GM12873 (cell line): ENCODE results near the gene DOCK7.

Source experiments
- TF ChIP-seq, protein P1 (sequence below): IDR thresholded peaks from 2 replicates; pipeline ENCODE4 v1.5.1; 2012; ENCODE audit warnings: low read depth, mild to moderate bottlenecking, moderate library complexity, low read length, control low read depth; ENCODE audit not compliant: insufficient read depth; ENCODE audit errors: missing control alignments

DOCK7 gene

DNA sequence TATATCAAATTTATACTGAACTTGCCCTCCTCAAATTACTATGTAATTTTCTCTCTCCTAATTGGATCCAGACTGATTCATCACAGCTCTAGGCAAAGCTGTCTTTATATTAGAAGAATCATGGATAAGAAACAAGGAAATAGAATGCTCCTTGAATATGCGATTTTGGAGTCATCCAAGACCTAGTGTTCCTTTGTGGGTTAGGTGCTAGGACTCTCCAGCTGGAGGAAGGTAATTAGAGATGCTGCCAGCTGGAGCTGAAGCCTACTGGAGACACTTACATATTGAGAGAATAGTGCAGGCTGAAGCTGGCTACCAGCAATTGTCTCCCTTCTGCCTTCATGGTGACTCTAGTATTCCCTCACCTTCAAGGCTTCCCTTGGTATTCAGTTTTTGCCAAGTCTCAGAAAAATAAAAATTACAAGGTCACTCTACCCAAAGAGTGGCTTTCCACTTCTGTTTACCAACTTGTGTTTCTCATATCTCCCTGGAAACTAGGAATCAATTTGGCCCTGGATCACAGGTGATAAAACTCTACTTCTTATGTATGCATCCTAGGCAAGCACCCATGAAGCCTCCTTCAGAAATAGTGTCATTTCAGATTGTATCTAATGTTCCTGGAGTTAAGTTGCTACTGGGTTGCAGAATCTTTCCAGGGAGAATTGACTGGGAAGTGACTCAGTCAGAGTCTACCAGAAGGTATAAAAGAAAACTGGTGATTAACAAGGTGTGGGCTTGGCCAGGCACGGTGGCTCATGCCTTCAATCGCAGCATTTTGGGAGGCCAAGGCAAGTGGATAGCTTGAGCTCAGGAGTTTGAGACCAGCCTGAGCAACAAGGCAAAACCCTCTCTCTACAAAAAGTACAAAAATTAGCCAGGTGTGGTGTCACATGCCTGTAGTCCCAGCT lies 24.4 kb upstream of the DOCK7 start:
- TF ChIP-seq, protein P1, sequence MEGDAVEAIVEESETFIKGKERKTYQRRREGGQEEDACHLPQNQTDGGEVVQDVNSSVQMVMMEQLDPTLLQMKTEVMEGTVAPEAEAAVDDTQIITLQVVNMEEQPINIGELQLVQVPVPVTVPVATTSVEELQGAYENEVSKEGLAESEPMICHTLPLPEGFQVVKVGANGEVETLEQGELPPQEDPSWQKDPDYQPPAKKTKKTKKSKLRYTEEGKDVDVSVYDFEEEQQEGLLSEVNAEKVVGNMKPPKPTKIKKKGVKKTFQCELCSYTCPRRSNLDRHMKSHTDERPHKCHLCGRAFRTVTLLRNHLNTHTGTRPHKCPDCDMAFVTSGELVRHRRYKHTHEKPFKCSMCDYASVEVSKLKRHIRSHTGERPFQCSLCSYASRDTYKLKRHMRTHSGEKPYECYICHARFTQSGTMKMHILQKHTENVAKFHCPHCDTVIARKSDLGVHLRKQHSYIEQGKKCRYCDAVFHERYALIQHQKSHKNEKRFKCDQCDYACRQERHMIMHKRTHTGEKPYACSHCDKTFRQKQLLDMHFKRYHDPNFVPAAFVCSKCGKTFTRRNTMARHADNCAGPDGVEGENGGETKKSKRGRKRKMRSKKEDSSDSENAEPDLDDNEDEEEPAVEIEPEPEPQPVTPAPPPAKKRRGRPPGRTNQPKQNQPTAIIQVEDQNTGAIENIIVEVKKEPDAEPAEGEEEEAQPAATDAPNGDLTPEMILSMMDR, result no peak

GRCh38 chr1:62707744-62708120 lies 19.5 kb upstream of the DOCK7 start:
- TF ChIP-seq, protein P1, result no peak

GRCh38 chr1:62706985-62707743 lies 19.0 kb upstream of the DOCK7 start:
- TF ChIP-seq, protein P1, result no peak

- TF ChIP-seq, protein P1, result no peak
Measured at GRCh38 chr1:62693123-62693522, 4.9 kb upstream of the DOCK7 start.

DNA sequence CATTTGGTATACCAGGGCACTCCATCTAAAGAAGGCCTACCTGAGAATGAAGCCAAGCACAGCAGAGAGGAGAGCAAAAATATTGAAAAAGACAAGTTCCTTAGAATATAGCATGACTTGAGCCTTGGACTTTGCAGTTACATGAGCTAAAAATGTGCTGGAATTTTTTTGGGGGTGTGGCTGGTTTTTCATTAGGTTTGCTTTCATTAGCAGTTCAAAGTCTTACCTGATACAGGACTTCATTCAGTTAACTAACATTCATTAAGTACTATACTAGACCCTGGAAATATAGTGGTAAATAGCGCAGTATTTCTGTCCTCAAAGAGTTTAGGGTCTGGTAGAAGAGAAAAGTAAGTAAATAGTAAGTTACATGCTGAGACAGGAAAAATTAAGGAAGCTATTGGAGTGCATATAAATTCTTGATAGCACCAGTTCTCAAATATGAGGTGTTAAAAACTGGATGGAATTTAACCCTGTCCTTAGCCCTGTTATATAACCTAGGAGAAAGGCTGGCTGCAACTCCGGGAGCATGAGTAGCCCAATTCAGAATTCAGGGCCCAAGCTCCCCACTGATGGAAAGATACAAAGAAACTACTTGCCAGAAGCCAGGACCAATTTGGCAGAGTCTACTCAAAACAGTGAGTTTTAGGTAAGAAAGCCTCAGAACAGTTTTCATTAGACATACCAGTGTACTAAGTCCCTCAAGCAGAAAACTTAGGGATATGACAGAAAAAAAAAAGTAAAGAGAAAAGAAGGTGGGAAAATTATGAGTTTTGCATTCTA lies 3.1 kb upstream of the DOCK7 start:
- TF ChIP-seq, protein P1, result no peak

GRCh38 chr1:62689524-62689923 lies 1.3 kb upstream of the DOCK7 start:
- TF ChIP-seq, protein P1, result no peak
